Suprapubic skin (tissue), 4 donors: Measurements from ENCODE around the gene CALML6. TPM values are rescaled to one million over a fixed set of nuclear protein-coding genes. Genes with fewer than 3 reads are reported as not detected.

Source experiments
- DNase-seq, 2 donors: peaks; one replicate each; pipeline ENCODE4 v3.0.0-alpha.2; 2019; ENCODE audit warnings: low spot score in 2 of 2
- H3K27ac ChIP-seq: fragments of 200-600 bp; sonication (generic); one replicate; pipeline ENCODE4 v1.5.1; 2019
- H3K27me3 ChIP-seq: fragments of 200-600 bp; sonication (generic); one replicate; pipeline ENCODE4 v1.5.1; 2019
- H3K36me3 ChIP-seq: fragments of 200-600 bp; sonication (generic); one replicate; pipeline ENCODE4 v1.5.1; 2019
- H3K4me1 ChIP-seq: fragments of 200-600 bp; sonication (generic); one replicate; pipeline ENCODE4 v1.5.1; 2019
- H3K4me3 ChIP-seq: fragments of 200-600 bp; sonication (generic); one replicate; pipeline ENCODE4 v1.5.1; 2019; ENCODE audit warnings: mild to moderate bottlenecking
- H3K9me3 ChIP-seq: fragments of 200-600 bp; sonication (generic); one replicate; pipeline ENCODE4 v1.5.1; 2019
- EP300 ChIP-seq: sonication (generic); formaldehyde crosslinking; IDR thresholded peaks from one replicate; pipeline ENCODE4 v1.6.1; 2017; ENCODE audit warnings: antibody characterized with exemption
- POLR2A ChIP-seq, 2 donors: fragments of 450-650 bp; IDR thresholded peaks; one replicate each; pipeline ENCODE4 v1.6.1; 2017; ENCODE audit warnings: antibody characterized with exemption in 2 of 2, mild to moderate bottlenecking in 2 of 2, moderate library complexity in 2 of 2
- POLR2AphosphoS5 ChIP-seq, 3 donors: sonication (generic); formaldehyde crosslinking; IDR thresholded peaks; one replicate each; pipeline ENCODE4 v1.6.1; 2017; ENCODE audit warnings: antibody characterized with exemption in 3 of 3
- WGBS: methylation state at CpG from one replicate; pipeline ENCODE4 v1.1.5; 2018; 5-methylcytosine and 5-hydroxymethylcytosine counted together
- total RNA-seq, 4 donors: library from RNA; depleted of rRNA; stranded (reverse); fragments of >200 nt; gene quantifications; one replicate each; pipeline ENCODE4 v1.1.0, GENCODE V29; 2016
- TF ChIP-seq, protein P1 (sequence below), 2 donors: fragments of 200-600 bp in 1 of 2; fragments of 450-650 bp in 1 of 2; sonication (generic) in 1 of 2; IDR thresholded peaks; one replicate each; pipeline ENCODE4 v1.5.1; 2016 to 2019; ENCODE audit warnings: antibody characterized with exemption in 2 of 2, mild to moderate bottlenecking in 1 of 2, moderate library complexity in 1 of 2

Gene CALML6
- total RNA-seq, 4 donors from 2014 or later: 0.30 to 3.3 (median 0.81) TPM; not detected in 1

DNA sequence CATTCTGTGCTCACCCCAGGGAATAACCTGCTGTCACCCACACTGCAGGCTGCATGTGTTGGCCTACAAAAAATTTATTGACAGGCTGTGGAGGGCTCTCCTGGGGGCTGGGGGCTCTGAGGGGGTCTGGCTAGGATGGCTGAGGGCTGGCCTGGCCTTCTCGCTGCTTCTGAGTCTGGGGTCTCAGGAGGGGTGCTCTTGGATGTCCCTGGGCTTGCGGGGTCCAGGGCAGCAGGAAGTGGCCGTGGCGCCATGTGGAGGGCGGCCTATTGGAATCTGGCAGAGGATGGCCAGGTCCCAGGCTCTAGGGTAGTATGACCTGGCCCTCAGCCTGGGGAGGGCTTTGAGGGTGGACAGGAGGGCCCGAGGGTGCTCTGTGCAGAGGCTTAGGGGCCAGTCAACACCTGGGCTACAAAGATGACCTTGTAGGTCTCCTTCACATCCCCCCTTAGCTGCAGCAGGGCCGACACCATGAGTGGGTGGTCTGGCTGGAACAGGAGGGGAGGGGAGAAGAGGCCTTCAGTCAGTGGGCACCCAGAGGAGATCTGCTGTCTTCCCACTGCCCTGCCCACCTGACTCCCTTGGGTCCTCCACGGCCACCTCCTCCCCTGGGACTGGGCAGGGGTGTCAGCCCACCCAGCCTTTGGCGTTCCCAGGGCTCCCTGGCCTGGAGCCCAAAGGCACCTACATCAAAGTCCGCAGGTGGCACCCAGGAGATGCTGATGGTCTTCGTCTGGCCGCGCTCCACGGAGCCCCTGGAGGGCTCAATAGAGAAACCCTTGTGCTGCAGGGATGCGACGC is 7.0 kb downstream of the CALML6 start:
- Histone ChIP-seq H3K4me3 (no peak overlapping the region), H3K36me3 (no peaks in the 10 kb centered on the region), H3K27me3 (no peaks in the 10 kb centered on the region), H3K27ac (no peak overlapping the region), H3K4me1 (peaks cover 26% of the 10 kb centered on the region), H3K9me3 (no peaks in the 10 kb centered on the region)
- TF ChIP-seq, protein P1, sequence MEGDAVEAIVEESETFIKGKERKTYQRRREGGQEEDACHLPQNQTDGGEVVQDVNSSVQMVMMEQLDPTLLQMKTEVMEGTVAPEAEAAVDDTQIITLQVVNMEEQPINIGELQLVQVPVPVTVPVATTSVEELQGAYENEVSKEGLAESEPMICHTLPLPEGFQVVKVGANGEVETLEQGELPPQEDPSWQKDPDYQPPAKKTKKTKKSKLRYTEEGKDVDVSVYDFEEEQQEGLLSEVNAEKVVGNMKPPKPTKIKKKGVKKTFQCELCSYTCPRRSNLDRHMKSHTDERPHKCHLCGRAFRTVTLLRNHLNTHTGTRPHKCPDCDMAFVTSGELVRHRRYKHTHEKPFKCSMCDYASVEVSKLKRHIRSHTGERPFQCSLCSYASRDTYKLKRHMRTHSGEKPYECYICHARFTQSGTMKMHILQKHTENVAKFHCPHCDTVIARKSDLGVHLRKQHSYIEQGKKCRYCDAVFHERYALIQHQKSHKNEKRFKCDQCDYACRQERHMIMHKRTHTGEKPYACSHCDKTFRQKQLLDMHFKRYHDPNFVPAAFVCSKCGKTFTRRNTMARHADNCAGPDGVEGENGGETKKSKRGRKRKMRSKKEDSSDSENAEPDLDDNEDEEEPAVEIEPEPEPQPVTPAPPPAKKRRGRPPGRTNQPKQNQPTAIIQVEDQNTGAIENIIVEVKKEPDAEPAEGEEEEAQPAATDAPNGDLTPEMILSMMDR (IDR thresholded peaks at IDR 0.05): no peak
- TF ChIP-seq POLR2A (IDR thresholded peaks at IDR 0.05): no peak
- no peak for TF ChIP-seq EP300
- TF ChIP-seq POLR2AphosphoS5 (IDR thresholded peaks at IDR 0.05): no peak
- WGBS: 100% methylated on average over 1 of the region's 16 CpGs
- peak in 1 of 2 donors; percentile 59 for DNase-seq

DNA sequence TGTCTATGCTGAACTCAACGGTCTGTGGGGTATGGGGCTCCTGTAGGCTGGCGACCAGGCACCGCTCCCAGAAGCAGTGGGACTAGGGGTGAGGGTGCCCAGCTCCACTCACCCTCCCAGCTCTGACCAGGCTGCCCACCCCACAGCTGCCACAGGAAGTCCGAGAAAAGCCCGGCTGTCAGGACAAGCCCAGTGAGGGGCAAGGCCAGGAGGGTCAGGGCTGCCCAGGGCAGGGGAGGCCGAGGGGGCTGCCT is 7.6 kb downstream of the CALML6 start:
- 100% methylated on average over 1 of the region's 6 CpGs for WGBS
- no peak overlapping the region for H3K27ac ChIP-seq
- DNase-seq: no peak
- TF ChIP-seq EP300 (no peak), POLR2A (IDR thresholded peaks at IDR 0.05) (no peak), POLR2AphosphoS5 (IDR thresholded peaks at IDR 0.05) (no peak)
- TF ChIP-seq, protein P1 (IDR thresholded peaks at IDR 0.05): no peak
- no peak overlapping the region for H3K4me3 ChIP-seq
- H3K4me1 ChIP-seq: peaks cover 26% of the 10 kb centered on the region
- no peaks in the 10 kb centered on the region for H3K27me3 ChIP-seq
- H3K36me3 ChIP-seq: no peaks in the 10 kb centered on the region
- no peaks in the 10 kb centered on the region for H3K9me3 ChIP-seq

DNA sequence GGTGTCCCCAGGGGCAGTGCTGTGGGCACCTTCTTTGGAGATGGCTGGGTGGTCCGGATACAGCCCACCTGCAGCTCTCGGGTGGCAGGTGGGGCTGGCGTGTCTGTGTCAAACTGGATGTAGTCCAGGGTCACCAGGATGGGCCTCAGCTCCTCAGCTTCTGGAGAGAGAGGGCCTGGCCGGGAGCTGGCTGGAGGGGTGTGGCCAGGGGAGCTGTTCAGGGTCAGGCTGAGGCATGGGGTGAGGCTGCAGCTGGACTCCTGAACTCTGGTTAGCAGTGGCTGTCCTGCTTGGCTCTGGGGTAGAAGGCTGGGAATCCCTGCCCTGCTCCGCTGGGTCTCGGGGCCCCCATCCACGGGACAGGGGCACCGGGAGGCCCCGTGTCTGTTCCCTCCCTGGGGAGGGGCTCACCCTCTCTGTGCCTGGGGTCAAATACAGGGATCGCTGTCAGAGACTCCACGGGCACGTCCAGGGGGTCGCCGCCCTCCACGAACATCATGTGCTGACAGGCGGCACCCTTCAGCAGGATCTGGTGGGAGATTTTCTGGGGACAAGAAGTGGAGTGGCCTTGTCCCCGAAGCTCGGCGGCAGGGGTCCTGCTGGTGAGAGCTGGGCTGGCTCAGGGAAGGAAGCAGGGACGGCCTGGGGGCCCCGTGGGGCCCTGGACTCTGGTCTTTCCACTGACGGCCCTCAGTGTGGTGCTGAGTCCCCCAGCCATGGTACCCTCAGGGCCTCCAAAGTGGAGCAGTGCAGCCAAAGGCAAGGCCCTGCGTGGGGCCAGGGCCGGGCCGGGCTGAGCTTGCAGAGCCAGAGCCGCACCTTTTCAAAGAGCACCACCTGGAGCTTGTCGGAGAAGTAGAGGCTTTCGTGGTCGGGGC is 8.1 kb downstream of the CALML6 start:
- H3K9me3 ChIP-seq: no peaks in the 10 kb centered on the region
- no peak overlapping the region for H3K4me3 ChIP-seq
- peaks cover 22% of the 10 kb centered on the region for H3K4me1 ChIP-seq
- WGBS: 40% methylated on average over 4 of the region's 29 CpGs
- no peaks in the 10 kb centered on the region for H3K27me3 ChIP-seq
- no peaks in the 10 kb centered on the region for H3K36me3 ChIP-seq
- H3K27ac ChIP-seq: no peak overlapping the region
- TF ChIP-seq, protein P1 (IDR thresholded peaks at IDR 0.05): no peak
- TF ChIP-seq POLR2AphosphoS5 (IDR thresholded peaks at IDR 0.05) (no peak), POLR2A (IDR thresholded peaks at IDR 0.05) (no peak), EP300 (no peak)
- DNase-seq: peak in 1 of 2 donors; percentile 65

DNA sequence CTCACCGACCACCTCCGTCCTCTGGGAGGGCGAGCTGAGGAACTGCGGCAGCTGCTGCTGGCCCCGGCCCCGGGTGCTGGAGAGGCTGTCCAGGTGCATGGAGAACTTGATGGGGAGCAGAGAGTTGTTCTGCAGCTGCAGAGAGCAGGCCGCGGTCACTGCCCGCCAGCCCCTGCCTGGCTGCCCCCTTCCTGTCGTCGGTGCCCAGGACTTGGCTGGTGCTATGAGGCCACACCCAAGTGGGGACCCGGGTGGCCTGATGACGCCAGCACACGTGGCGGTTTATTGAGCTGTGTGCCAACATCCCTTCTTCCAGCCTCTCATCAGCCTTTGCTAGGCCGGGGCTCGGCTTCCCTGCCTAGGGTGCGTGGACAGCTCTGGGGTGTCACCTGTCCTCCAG is 9.3 kb downstream of the CALML6 start:
- 33% methylated on average over 6 of the region's 18 CpGs for WGBS
- Histone ChIP-seq H3K27ac (no peak overlapping the region), H3K36me3 (no peaks in the 10 kb centered on the region), H3K9me3 (no peaks in the 10 kb centered on the region), H3K27me3 (no peaks in the 10 kb centered on the region), H3K4me1 (peaks cover 19% of the 10 kb centered on the region), H3K4me3 (no peak overlapping the region)
- no peak for DNase-seq
- TF ChIP-seq, protein P1 (IDR thresholded peaks at IDR 0.05): no peak
- TF ChIP-seq EP300: no peak
- no peak for TF ChIP-seq POLR2A (IDR thresholded peaks at IDR 0.05)

DNA sequence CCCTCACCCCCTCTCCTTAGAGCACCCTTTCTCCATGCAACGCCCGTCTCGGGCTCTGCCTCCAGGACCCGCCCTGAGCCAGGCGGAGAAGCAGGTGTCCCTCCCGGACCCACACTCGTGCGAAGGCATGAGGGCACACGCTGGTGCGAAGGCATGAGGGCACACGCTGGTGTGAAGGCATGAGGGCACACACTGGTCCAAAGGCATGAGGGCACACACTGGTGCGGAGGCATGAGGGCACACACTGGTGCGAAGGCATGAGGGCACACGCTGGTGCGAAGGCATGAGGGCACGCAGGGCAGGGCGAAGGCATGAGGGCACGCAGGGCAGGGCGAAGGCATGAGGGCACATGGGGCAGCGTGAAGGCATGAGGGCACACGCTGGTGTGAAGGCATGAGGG is 9.8 kb downstream of the CALML6 start:
- Histone ChIP-seq H3K36me3 (no peaks in the 10 kb centered on the region), H3K9me3 (no peaks in the 10 kb centered on the region), H3K27ac (no peak overlapping the region), H3K4me1 (peaks cover 14% of the 10 kb centered on the region), H3K4me3 (no peak overlapping the region), H3K27me3 (no peaks in the 10 kb centered on the region)
- no peak for DNase-seq
- 73% methylated on average over 20 of the region's 21 CpGs for WGBS
- TF ChIP-seq POLR2A (IDR thresholded peaks at IDR 0.05): no peak
- no peak for TF ChIP-seq POLR2AphosphoS5 (IDR thresholded peaks at IDR 0.05)
- no peak for TF ChIP-seq EP300
- TF ChIP-seq, protein P1 (IDR thresholded peaks at IDR 0.05): no peak
